K562 (cell line): ENCODE results near the gene WNT11. TPM values are rescaled to one million over a fixed set of nuclear protein-coding genes. Genes with fewer than 3 reads are reported as not detected.

Experiments used
- ATF1 ChIP-seq, 2 experiments: fragments of 450-650 bp in 1 of 2; IDR thresholded peaks; 2 replicates each; pipeline ENCODE4 v1.6.1; 2016; ENCODE audit warnings: missing compliant biosample characterization in 1 of 2, missing genetic modification characterization in 1 of 2
- CBX2 ChIP-seq: fragments of 200-600 bp; sonication (generic); IDR thresholded peaks from one replicate; pipeline ENCODE4 v1.6.1; 2012; ENCODE audit warnings: mild to moderate bottlenecking, low read length, inconsistent platforms; ENCODE audit not compliant: insufficient read depth, poor library complexity, severe bottlenecking
- JUND ChIP-seq, 2 experiments: IDR thresholded peaks; 2 replicates in 1 of 2; 3 replicates in 1 of 2; pipeline ENCODE4 v1.6.1; 2011; ENCODE audit warnings: borderline replicate concordance in 2 of 2, low read depth in 2 of 2, low read length in 2 of 2, improper control_type of control experiment in 1 of 2, missing biosample characterization in 1 of 2, missing genetic modification characterization in 1 of 2, missing genetic modification reagents in 1 of 2
- KLF13 ChIP-seq: fragments of 450-650 bp; IDR thresholded peaks from 2 replicates; pipeline ENCODE4 v1.6.1; 2016; ENCODE audit warnings: missing genetic modification characterization, low read depth, mild to moderate bottlenecking, missing compliant biosample characterization, moderate library complexity, borderline replicate concordance
- MCM3 ChIP-seq: fragments of 450-650 bp; IDR thresholded peaks from 2 replicates; pipeline ENCODE4 v1.6.1; 2016
- MED1 ChIP-seq: sonication (generic); formaldehyde crosslinking; IDR thresholded peaks from 2 replicates; pipeline ENCODE4 v1.8.1; 2023; ENCODE audit warnings: missing genetic modification reagents, borderline replicate concordance
- NR3C1 ChIP-seq: sonication (generic); formaldehyde crosslinking; IDR thresholded peaks from 2 replicates; pipeline ENCODE4 v1.8.1; 2022; ENCODE audit warnings: missing genetic modification reagents
- NRF1 ChIP-seq, 2 experiments: fragments of 450-650 bp; IDR thresholded peaks in 1 of 2; conservative IDR thresholded peaks in 1 of 2; 2 replicates each; pipeline ENCODE4 v1.6.1; 2014; ENCODE audit warnings: mild to moderate bottlenecking in 2 of 2
- SAFB2 ChIP-seq: fragments of 200-400 bp; formaldehyde crosslinking; IDR thresholded peaks from 2 replicates; pipeline ENCODE4 v1.6.1; 2018; ENCODE audit warnings: borderline replicate concordance, low read length, low read depth, moderate library complexity; ENCODE audit not compliant: severe bottlenecking
- SRSF1 ChIP-seq: fragments of 200-400 bp; formaldehyde crosslinking; IDR thresholded peaks from 2 replicates; pipeline ENCODE4 v1.6.1; 2017; ENCODE audit warnings: mild to moderate bottlenecking, low read depth, low read length, moderate library complexity
- TEAD2 ChIP-seq: fragments of 450-650 bp; IDR thresholded peaks from 2 replicates; pipeline ENCODE4 v1.6.1; 2016; ENCODE audit warnings: missing genetic modification characterization, control low read depth, missing compliant biosample characterization
- ZNF121 ChIP-seq: sonication (generic); formaldehyde crosslinking; conservative IDR thresholded peaks from 2 replicates; pipeline ENCODE4 v1.8.0; 2022; ENCODE audit warnings: missing genetic modification reagents
- ZNF212 ChIP-seq: fragments of 450-650 bp; formaldehyde crosslinking; IDR thresholded peaks from 2 replicates; pipeline ENCODE4 v1.4.0; 2020; ENCODE audit warnings: mild to moderate bottlenecking
- polyA plus RNA-seq, 8 experiments: library from polyadenylated mRNA; depleted of rRNA in 4 of 8; stranded (reverse) in 5 of 8; unstranded in 3 of 8; fragments of >200 nt; fragmentation: Nextera tagmentation in 2 of 8; fragmentation: Illumina TruSeq in 1 of 8; extraction: Ambion mirVana in 2 of 8; extraction: Trizol in 1 of 8; gene quantifications; 2 replicates each; pipeline versions ENCODE4 v1.2.1 to v1.2.3, GENCODE V29; 2011 to 2014; ENCODE audit warnings: inconsistent platforms in 1 of 8, missing spikeins in 1 of 8
- total RNA-seq, 7 experiments: library from RNA; depleted of rRNA in 6 of 7; stranded (reverse); fragments of >200 nt in 6 of 7; fragmentation: Illumina TruSeq in 2 of 7; extraction: Trizol in 2 of 7; gene quantifications; 2 replicates each; pipeline versions ENCODE4 v1.2.1 to v1.2.3, GENCODE V29; 2011 to 2021; ENCODE audit warnings: low replicate concordance in 1 of 7
- TF ChIP-seq, protein P1 (sequence below): fragments of 450-650 bp; IDR thresholded peaks from 2 replicates; pipeline ENCODE4 v1.6.1; 2016; ENCODE audit warnings: mild to moderate bottlenecking
- TF ChIP-seq, protein P2 (sequence below): fragments of 450-650 bp; formaldehyde crosslinking; IDR thresholded peaks from 2 replicates; pipeline ENCODE4 v1.4.0; 2020; ENCODE audit warnings: mild to moderate bottlenecking, moderate library complexity
- TF ChIP-seq, protein P3 (sequence below): fragments of 450-650 bp; IDR thresholded peaks from 2 replicates; pipeline ENCODE4 v1.6.1; 2017; ENCODE audit warnings: mild to moderate bottlenecking, moderate library complexity
- TF ChIP-seq, protein P4 (sequence below): fragments of 250-450 bp; sonication (Bioruptor Pico); IDR thresholded peaks from 2 replicates; pipeline ENCODE4 v1.4.0; 2020; ENCODE audit warnings: mild to moderate bottlenecking
- TF ChIP-seq, protein P5 (sequence below): fragments of 450-650 bp; formaldehyde crosslinking; IDR thresholded peaks from 2 replicates; pipeline ENCODE4 v1.4.0; 2022; ENCODE audit warnings: missing genetic modification characterization

Gene WNT11
- total and polyA plus RNA-seq, 9 of the 15 experiments (the other 6 are each of a cell fraction or from before 2014, with no cell fraction given) = 0.03 to 0.20 (median 0.09) TPM; not detected in 4

DNA sequence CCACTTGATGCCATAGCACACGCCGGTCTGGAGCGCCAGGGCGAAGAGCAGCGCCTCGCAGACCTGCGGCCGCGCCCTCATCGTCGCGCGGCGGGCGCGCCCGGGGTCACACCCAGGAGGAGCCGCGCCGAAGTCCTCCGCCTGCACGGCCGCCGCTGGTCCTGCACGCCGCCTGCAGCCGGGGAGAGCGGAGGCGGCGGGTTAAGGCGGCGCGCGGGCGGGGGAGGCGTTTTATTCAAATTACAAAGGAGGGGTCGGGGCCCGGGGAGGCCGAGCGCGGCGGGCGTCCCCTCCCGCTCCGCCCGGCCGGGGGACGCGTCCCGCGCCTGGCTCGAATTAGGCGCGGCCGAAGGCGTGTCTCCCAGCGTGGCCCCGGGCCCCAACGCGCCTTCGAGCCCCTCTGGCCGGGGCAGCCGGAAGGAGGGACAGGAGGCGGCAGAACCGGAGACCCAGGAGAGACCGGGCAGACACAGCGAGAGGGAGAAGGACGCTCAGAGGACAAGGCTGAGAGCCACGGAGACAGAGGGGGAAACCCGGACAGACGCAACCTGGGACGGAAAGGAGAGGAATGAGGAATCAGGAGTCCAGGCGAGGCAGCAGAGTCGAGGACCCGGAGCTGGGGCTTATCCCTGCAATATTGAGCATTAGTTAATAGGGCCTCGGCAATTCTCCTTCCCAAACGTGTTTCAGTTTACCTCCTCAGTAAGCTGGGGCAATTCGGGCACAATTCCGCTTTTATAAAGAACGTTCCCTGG, at the start of gene WNT11 (continued):
- TF ChIP-seq, protein P1, sequence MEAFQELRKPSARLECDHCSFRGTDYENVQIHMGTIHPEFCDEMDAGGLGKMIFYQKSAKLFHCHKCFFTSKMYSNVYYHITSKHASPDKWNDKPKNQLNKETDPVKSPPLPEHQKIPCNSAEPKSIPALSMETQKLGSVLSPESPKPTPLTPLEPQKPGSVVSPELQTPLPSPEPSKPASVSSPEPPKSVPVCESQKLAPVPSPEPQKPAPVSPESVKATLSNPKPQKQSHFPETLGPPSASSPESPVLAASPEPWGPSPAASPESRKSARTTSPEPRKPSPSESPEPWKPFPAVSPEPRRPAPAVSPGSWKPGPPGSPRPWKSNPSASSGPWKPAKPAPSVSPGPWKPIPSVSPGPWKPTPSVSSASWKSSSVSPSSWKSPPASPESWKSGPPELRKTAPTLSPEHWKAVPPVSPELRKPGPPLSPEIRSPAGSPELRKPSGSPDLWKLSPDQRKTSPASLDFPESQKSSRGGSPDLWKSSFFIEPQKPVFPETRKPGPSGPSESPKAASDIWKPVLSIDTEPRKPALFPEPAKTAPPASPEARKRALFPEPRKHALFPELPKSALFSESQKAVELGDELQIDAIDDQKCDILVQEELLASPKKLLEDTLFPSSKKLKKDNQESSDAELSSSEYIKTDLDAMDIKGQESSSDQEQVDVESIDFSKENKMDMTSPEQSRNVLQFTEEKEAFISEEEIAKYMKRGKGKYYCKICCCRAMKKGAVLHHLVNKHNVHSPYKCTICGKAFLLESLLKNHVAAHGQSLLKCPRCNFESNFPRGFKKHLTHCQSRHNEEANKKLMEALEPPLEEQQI = no peak
- TF ChIP-seq SRSF1 = no peak
- TF ChIP-seq, protein P2, sequence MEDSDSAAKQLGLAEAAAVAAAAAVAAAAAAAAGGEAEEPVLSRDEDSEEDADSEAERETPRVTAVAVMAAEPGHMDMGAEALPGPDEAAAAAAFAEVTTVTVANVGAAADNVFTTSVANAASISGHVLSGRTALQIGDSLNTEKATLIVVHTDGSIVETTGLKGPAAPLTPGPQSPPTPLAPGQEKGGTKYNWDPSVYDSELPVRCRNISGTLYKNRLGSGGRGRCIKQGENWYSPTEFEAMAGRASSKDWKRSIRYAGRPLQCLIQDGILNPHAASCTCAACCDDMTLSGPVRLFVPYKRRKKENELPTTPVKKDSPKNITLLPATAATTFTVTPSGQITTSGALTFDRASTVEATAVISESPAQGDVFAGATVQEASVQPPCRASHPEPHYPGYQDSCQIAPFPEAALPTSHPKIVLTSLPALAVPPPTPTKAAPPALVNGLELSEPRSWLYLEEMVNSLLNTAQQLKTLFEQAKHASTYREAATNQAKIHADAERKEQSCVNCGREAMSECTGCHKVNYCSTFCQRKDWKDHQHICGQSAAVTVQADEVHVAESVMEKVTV = no peak
- TF ChIP-seq NR3C1 (CRISPR knock-in tag) = peak; percentile 94
- no peak for TF ChIP-seq KLF13 (tag)
- TF ChIP-seq ATF1 (CRISPR knock-in tag; IDR thresholded peaks at IDR 0.05) = no peak
- no peak for TF ChIP-seq ATF1 (tag; IDR thresholded peaks at IDR 0.05)
- TF ChIP-seq MCM3 = no peak
- TF ChIP-seq JUND (IDR thresholded peaks at IDR 0.05; ENCODE audit: borderline replicate concordance, low read depth, low read length) = no peak
- TF ChIP-seq JUND (tag; IDR thresholded peaks at IDR 0.05; ENCODE audit: borderline replicate concordance, low read depth, low read length) = no peak
- TF ChIP-seq, protein P3, sequence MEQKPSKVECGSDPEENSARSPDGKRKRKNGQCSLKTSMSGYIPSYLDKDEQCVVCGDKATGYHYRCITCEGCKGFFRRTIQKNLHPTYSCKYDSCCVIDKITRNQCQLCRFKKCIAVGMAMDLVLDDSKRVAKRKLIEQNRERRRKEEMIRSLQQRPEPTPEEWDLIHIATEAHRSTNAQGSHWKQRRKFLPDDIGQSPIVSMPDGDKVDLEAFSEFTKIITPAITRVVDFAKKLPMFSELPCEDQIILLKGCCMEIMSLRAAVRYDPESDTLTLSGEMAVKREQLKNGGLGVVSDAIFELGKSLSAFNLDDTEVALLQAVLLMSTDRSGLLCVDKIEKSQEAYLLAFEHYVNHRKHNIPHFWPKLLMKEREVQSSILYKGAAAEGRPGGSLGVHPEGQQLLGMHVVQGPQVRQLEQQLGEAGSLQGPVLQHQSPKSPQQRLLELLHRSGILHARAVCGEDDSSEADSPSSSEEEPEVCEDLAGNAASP = no peak
- no peak for TF ChIP-seq MED1 (CRISPR knock-in tag)
- TF ChIP-seq, protein P4, sequence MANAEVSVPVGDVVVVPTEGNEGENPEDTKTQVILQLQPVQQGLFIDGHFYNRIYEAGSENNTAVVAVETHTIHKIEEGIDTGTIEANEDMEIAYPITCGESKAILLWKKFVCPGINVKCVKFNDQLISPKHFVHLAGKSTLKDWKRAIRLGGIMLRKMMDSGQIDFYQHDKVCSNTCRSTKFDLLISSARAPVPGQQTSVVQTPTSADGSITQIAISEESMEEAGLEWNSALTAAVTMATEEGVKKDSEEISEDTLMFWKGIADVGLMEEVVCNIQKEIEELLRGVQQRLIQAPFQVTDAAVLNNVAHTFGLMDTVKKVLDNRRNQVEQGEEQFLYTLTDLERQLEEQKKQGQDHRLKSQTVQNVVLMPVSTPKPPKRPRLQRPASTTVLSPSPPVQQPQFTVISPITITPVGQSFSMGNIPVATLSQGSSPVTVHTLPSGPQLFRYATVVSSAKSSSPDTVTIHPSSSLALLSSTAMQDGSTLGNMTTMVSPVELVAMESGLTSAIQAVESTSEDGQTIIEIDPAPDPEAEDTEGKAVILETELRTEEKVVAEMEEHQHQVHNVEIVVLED (CRISPR knock-in tag) = no peak
- no peak for TF ChIP-seq ZNF212
- no peak; a peak in 2 of 4 replicates for TF ChIP-seq NRF1 (conservative IDR thresholded peaks at IDR 0.05 in 1 of 2, IDR thresholded peaks at IDR 0.05 in 1 of 2)
- no peak for TF ChIP-seq TEAD2 (tag)
- TF ChIP-seq CBX2 = no peak
- TF ChIP-seq, protein P5, sequence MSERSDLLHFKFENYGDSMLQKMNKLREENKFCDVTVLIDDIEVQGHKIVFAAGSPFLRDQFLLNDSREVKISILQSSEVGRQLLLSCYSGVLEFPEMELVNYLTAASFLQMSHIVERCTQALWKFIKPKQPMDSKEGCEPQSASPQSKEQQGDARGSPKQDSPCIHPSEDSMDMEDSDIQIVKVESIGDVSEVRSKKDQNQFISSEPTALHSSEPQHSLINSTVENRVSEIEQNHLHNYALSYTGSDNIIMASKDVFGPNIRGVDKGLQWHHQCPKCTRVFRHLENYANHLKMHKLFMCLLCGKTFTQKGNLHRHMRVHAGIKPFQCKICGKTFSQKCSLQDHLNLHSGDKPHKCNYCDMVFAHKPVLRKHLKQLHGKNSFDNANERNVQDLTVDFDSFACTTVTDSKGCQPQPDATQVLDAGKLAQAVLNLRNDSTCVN (CRISPR knock-in tag) = no peak
- TF ChIP-seq SAFB2 = no peak
- TF ChIP-seq ZNF121 (CRISPR knock-in tag) = 0 out of 2 replicates have a peak, but pooled peaks have one; percentile 19
